HCT116 (cell line): Measurements from ENCODE around the gene RBM26. TPM values are rescaled to one million over a fixed set of nuclear protein-coding genes. Genes with fewer than 3 reads are reported as not detected.

Experiments
- ATAC-seq: fragments of 200-7000 bp; cut with Tn5 transposase; 2 replicates; pipeline ENCODE4 v1.9.1; 2020; ENCODE audit warnings: mild to moderate bottlenecking, moderate library complexity
- BruUV-seq: library from RNA; stranded (reverse); fragments of 400-500 nt; replicated peaks from 2 replicates; lab custom pipeline; 2021; lab: Mats Ljungman, UMichigan
- CTCF ChIA-PET: fragments of 300-600 bp; sonication (Branson Sonifier 250); formaldehyde crosslinking; loops from one replicate; lab custom pipeline; 2021; ENCODE audit warnings: antibody characterized with exemption; lab: Charles Lee
- POLR2A ChIA-PET: fragments of 300-600, 350-600 bp; sonication (Branson Sonifier 250); formaldehyde crosslinking; loops from one replicate; lab custom pipeline; 2021; ENCODE audit warnings: antibody characterized with exemption; lab: Charles Lee
- RAD21 ChIA-PET, 2 experiments: fragments of 300-600 bp; sonication (Branson Sonifier 250); formaldehyde crosslinking; loops; one replicate each; lab custom pipeline; 2023; ENCODE audit warnings: low total read pairs in 2 of 2; ENCODE audit not compliant: uncharacterized antibody in 2 of 2, unreplicated experiment in 2 of 2, low non-redundant PET in 1 of 2; lab: Charles Lee
- DNase-seq: peaks from one replicate; pipeline ENCODE4 v3.0.0-alpha.2; 2010; ENCODE audit warnings: low read depth, low spot score
- H2AFZ ChIP-seq: fragments of 200-600 bp; shearing (Covaris generic), sonication (generic); 2 replicates; pipeline ENCODE4 v1.6.1; 2017; ENCODE audit warnings: low read depth, mixed run types, mixed read lengths, antibody characterized with exemption, low read length; ENCODE audit not compliant: poor library complexity, severe bottlenecking
- H3K27ac ChIP-seq: 2 replicates; pipeline ENCODE4 v1.5.1; 2012; ENCODE audit warnings: low read depth, low read length
- H3K27me3 ChIP-seq: fragments of 200-600 bp; sonication (generic); 2 replicates; pipeline ENCODE4 v1.6.1; 2016; ENCODE audit warnings: mixed run types, low read length, mixed read lengths; ENCODE audit not compliant: insufficient read depth
- H3K36me3 ChIP-seq, 2 experiments: fragments of 200-500 bp in 1 of 2; fragments of 200-600 bp in 1 of 2; sonication (Bioruptor generic) in 1 of 2; sonication (generic) in 1 of 2; 2 replicates each; pipeline versions ENCODE4 v1.5.1 to v1.6.1; 2014 to 2016; ENCODE audit warnings: low read length in 2 of 2, inconsistent platforms in 1 of 2, mixed read lengths in 1 of 2, mixed run types in 1 of 2; ENCODE audit not compliant: insufficient read depth in 2 of 2, control insufficient read depth in 1 of 2
- H3K4me1 ChIP-seq, 2 experiments: fragments of 200-600 bp in 1 of 2; sonication (generic) in 1 of 2; 2 replicates each; pipeline versions ENCODE4 v1.5.1 to v1.6.1; 2012 to 2017; ENCODE audit warnings: low read length in 2 of 2, inconsistent platforms in 1 of 2, mild to moderate bottlenecking in 1 of 2, mixed read lengths in 1 of 2, mixed run types in 1 of 2, moderate library complexity in 1 of 2; ENCODE audit not compliant: insufficient read depth in 2 of 2, control insufficient read depth in 1 of 2
- H3K4me2 ChIP-seq: fragments of 200-600 bp; sonication (generic); 2 replicates; pipeline ENCODE4 v1.6.1; 2017; ENCODE audit warnings: mixed run types, low read length, mixed read lengths
- H3K4me3 ChIP-seq, 2 experiments: fragments of 200-600 bp in 1 of 2; sonication (generic) in 1 of 2; replicated peaks in 1 of 2; 2 replicates each; pipeline ENCODE4 v1.5.1; 2011 to 2016; ENCODE audit warnings: low read length in 2 of 2, control low read depth in 1 of 2, low read depth in 1 of 2, mild to moderate bottlenecking in 1 of 2, mixed read lengths in 1 of 2, mixed run types in 1 of 2
- H3K79me2 ChIP-seq: fragments of 200-600 bp; sonication (generic); 2 replicates; pipeline ENCODE4 v1.6.1; 2017; ENCODE audit warnings: mild to moderate bottlenecking, mixed run types, low read length, moderate library complexity, mixed read lengths; ENCODE audit not compliant: insufficient read depth
- H3K9ac ChIP-seq: fragments of 200-600 bp; sonication (generic); 2 replicates; pipeline ENCODE4 v1.6.1; 2016; ENCODE audit warnings: low read length, mixed read lengths
- H3K9me2 ChIP-seq: fragments of 200-600 bp; sonication (generic), shearing (Covaris generic); 2 replicates; pipeline ENCODE4 v1.6.1; 2017; ENCODE audit warnings: mixed run types, mild to moderate bottlenecking, moderate library complexity; ENCODE audit not compliant: insufficient read depth
- H3K9me3 ChIP-seq, 2 experiments: fragments of 200-500 bp in 1 of 2; fragments of 200-600 bp in 1 of 2; sonication (Bioruptor generic) in 1 of 2; sonication (generic) in 1 of 2; 2 replicates each; pipeline ENCODE4 v1.6.1; 2014 to 2017; ENCODE audit warnings: low read length in 2 of 2, mixed read lengths in 2 of 2, inconsistent platforms in 1 of 2, low read depth in 1 of 2, mild to moderate bottlenecking in 1 of 2, mixed run types in 1 of 2, moderate library complexity in 1 of 2; ENCODE audit not compliant: control insufficient read depth in 1 of 2, insufficient read depth in 1 of 2
- H4K20me1 ChIP-seq: fragments of 200-600 bp; sonication (generic), shearing (Covaris generic); 2 replicates; pipeline ENCODE4 v1.6.1; 2017; ENCODE audit warnings: mixed run types, mild to moderate bottlenecking, moderate library complexity; ENCODE audit not compliant: insufficient read depth
- CEBPB ChIP-seq: IDR thresholded peaks from 2 replicates; pipeline ENCODE4 v1.6.1; 2012; ENCODE audit warnings: low read depth
- EGR1 ChIP-seq: IDR thresholded peaks from 2 replicates; pipeline ENCODE4 v1.6.1; 2012; ENCODE audit warnings: low read depth
- POLR2A ChIP-seq: IDR thresholded peaks from 2 replicates; pipeline ENCODE4 v1.7.0; 2011; ENCODE audit warnings: borderline replicate concordance; ENCODE audit not compliant: insufficient read depth, insufficient read length; ENCODE audit errors: extremely low read depth
- RAD21 ChIP-seq: IDR thresholded peaks from 2 replicates; pipeline ENCODE4 v1.6.1; 2012; ENCODE audit warnings: low read depth, mild to moderate bottlenecking
- SIN3A ChIP-seq: IDR thresholded peaks from 2 replicates; pipeline ENCODE4 v1.6.1; 2012; ENCODE audit warnings: low read depth
- SP1 ChIP-seq: IDR thresholded peaks from 2 replicates; pipeline ENCODE4 v1.6.1; 2012; ENCODE audit warnings: low read depth
- ZFX ChIP-seq: fragments of 450-650 bp; IDR thresholded peaks from 2 replicates; pipeline ENCODE4 v1.6.1; 2017
- intact Hi-C: fragments of 100-400 bp; cut with micrococcal nuclease; formaldehyde crosslinking; loops from 2 replicates; pipeline ENCODE4 v1.10.0; 2022
- total RNA-seq: library from RNA; stranded (reverse); gene quantifications from one replicate; pipeline ENCODE4 v1.2.1, GENCODE V29; 2021; ENCODE audit not compliant: unreplicated experiment
- TF ChIP-seq, protein P1 (sequence below), 3 experiments: fragments of 200-600 bp in 1 of 3; sonication (generic) in 1 of 3; IDR thresholded peaks in 2 of 3; conservative IDR thresholded peaks in 1 of 3; 2 replicates each; pipeline ENCODE4 v1.5.1; 2012 to 2017; ENCODE audit warnings: low read depth in 2 of 3, low read length in 2 of 3, antibody characterized with exemption in 1 of 3, borderline replicate concordance in 1 of 3, control low read depth in 1 of 3, mild to moderate bottlenecking in 1 of 3, mixed read lengths in 1 of 3, mixed run types in 1 of 3, moderate library complexity in 1 of 3; ENCODE audit not compliant: insufficient read depth in 1 of 3
- TF ChIP-seq, protein P2 (sequence below): IDR thresholded peaks from 2 replicates; pipeline ENCODE4 v1.6.1; 2011; ENCODE audit warnings: mild to moderate bottlenecking, low read length, moderate library complexity; ENCODE audit not compliant: insufficient replicate concordance; ENCODE audit errors: extremely low read depth
- TF ChIP-seq, protein P3 (sequence below): IDR thresholded peaks from 2 replicates; pipeline ENCODE4 v1.6.1; 2012

The RBM26 gene
- total RNA-seq, 1 experiment from 2014 or later: 52.5 TPM

DNA sequence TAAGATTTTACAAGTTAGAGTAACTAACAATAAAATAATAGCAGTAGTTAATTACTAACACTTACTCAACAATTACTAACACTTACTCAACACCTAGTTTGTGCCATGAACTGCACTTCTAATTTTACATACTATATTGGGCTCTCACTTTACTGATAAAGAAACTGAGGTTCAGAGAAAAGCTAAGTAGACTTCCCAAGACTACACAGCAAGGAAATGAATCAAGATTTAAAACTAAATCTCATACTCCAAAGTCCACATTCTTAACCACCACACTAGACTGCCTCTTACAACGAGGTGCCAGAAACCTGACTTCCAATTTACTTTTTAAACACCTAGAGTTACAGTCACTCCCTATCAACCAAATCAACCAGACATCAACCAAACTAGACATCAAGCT, 25.1 kb downstream of the RBM26 start:
- no peak for TF ChIP-seq CEBPB
- TF ChIP-seq, protein P1, sequence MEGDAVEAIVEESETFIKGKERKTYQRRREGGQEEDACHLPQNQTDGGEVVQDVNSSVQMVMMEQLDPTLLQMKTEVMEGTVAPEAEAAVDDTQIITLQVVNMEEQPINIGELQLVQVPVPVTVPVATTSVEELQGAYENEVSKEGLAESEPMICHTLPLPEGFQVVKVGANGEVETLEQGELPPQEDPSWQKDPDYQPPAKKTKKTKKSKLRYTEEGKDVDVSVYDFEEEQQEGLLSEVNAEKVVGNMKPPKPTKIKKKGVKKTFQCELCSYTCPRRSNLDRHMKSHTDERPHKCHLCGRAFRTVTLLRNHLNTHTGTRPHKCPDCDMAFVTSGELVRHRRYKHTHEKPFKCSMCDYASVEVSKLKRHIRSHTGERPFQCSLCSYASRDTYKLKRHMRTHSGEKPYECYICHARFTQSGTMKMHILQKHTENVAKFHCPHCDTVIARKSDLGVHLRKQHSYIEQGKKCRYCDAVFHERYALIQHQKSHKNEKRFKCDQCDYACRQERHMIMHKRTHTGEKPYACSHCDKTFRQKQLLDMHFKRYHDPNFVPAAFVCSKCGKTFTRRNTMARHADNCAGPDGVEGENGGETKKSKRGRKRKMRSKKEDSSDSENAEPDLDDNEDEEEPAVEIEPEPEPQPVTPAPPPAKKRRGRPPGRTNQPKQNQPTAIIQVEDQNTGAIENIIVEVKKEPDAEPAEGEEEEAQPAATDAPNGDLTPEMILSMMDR (IDR thresholded peaks at IDR 0.05 in 2 of 3, conservative IDR thresholded peaks at IDR 0.05 in 1 of 3; ENCODE audit: borderline replicate concordance in 1 of 3, insufficient read depth in 1 of 3, low read depth in 2 of 3, low read length in 2 of 3): no peak
- TF ChIP-seq EGR1: no peak
- H3K9ac ChIP-seq: no peak overlapping the region
- ChIA-PET POLR2A (no interaction called here), CTCF (interaction anchor here (1.7 kb wide), 1 partner anchor 10 kb away, joined by 5 read pairs; no protein-coding TSS in a partner anchor), RAD21 (no interaction called here)
- H3K9me3 ChIP-seq: no peaks in the 10 kb centered on the region
- ATAC-seq (no peak), DNase-seq (no peak)
- H3K4me2 ChIP-seq: no peak overlapping the region
- H3K9me2 ChIP-seq: no peaks in the 10 kb centered on the region
- no peak overlapping the region for H3K27ac ChIP-seq
- H3K79me2 ChIP-seq: peaks cover 99% of the 10 kb centered on the region
- no TSS peak for BruUV-seq
- no peak overlapping the region for H2AFZ ChIP-seq
- no peak overlapping the region for H3K4me3 ChIP-seq
- peaks cover 11% of the 10 kb centered on the region; the same call in 1 of the 2 replicates for H4K20me1 ChIP-seq
- H3K27me3 ChIP-seq: no peaks in the 10 kb centered on the region
- H3K36me3 ChIP-seq: peaks cover 14 to 15% of the 10 kb centered on the region in 2 experiments
- intact Hi-C loops: no loop called here
- peaks cover 20 to 26% of the 10 kb centered on the region in 2 experiments for H3K4me1 ChIP-seq

DNA sequence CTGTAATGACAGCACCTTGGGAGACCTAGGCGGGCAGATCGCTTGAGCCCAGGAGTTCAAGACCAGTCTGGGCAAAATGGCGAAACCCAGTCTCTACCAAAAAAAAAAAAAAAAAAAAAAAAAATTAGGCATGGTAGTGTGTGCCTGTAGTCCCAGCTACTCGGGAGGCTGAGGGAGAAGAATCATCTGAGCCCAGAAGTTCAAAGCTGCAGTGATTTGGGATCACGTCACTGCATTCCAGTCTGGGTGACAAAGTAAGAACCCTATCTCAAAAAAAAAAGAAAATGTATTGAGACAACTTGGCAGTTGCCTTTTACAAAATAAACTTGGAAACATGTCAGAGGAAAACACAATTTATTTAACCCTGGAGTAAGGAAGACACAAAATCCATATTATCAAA, 26.8 kb downstream of the RBM26 start:
- Histone ChIP-seq H3K9me2 (no peaks in the 10 kb centered on the region), H3K4me3 (no peak overlapping the region), H3K36me3 (peaks cover 21 to 22% of the 10 kb centered on the region in 2 experiments), H3K4me1 (peaks cover 15 to 21% of the 10 kb centered on the region in 2 experiments), H3K4me2 (no peak overlapping the region), H3K27ac (no peak overlapping the region), H3K9me3 (no peaks in the 10 kb centered on the region), H3K79me2 (peaks cover 95% of the 10 kb centered on the region), H3K9ac (no peak overlapping the region), H3K27me3 (no peaks in the 10 kb centered on the region), H4K20me1 (peaks cover 1% of the 10 kb centered on the region; the same call in 1 of the 2 replicates), H2AFZ (no peak overlapping the region)
- ChIA-PET POLR2A (no interaction called here), CTCF (interaction anchor here (1.0 kb wide), 1 partner anchor 12 kb away, joined by 7 read pairs; no protein-coding TSS in a partner anchor), RAD21 (no interaction called here)
- BruUV-seq: no TSS peak
- ATAC-seq (no peak), DNase-seq (no peak)
- intact Hi-C loops: no loop called here
- TF ChIP-seq EGR1 (no peak), SIN3A (no peak), RAD21 (no peak), POLR2A (no peak), SP1 (no peak), ZFX (no peak)
- TF ChIP-seq, protein P2, sequence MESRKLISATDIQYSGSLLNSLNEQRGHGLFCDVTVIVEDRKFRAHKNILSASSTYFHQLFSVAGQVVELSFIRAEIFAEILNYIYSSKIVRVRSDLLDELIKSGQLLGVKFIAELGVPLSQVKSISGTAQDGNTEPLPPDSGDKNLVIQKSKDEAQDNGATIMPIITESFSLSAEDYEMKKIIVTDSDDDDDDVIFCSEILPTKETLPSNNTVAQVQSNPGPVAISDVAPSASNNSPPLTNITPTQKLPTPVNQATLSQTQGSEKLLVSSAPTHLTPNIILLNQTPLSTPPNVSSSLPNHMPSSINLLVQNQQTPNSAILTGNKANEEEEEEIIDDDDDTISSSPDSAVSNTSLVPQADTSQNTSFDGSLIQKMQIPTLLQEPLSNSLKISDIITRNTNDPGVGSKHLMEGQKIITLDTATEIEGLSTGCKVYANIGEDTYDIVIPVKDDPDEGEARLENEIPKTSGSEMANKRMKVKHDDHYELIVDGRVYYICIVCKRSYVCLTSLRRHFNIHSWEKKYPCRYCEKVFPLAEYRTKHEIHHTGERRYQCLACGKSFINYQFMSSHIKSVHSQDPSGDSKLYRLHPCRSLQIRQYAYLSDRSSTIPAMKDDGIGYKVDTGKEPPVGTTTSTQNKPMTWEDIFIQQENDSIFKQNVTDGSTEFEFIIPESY: no peak
- TF ChIP-seq, protein P3, sequence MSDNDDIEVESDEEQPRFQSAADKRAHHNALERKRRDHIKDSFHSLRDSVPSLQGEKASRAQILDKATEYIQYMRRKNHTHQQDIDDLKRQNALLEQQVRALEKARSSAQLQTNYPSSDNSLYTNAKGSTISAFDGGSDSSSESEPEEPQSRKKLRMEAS: no peak
- TF ChIP-seq, protein P1 (IDR thresholded peaks at IDR 0.05 in 2 of 3, conservative IDR thresholded peaks at IDR 0.05 in 1 of 3; ENCODE audit: borderline replicate concordance in 1 of 3, insufficient read depth in 1 of 3, low read depth in 2 of 3, low read length in 2 of 3): no peak
